ENCODE data around the gene CCDC112. TPM values are rescaled to one million over a fixed set of nuclear protein-coding genes. Genes with fewer than 3 reads are reported as not detected.

CCDC112 gene
- total and polyA plus RNA-seq, 2 of the 4 experiments (the other 2 are of a cell fraction) = 2.0 to 2.3 TPM

- no peak overlapping the region for H3K4me3 ChIP-seq (ENCODE audit: insufficient read depth, low read depth, low read length)
- no peak overlapping the region for H3K27ac ChIP-seq (ENCODE audit: insufficient read depth, low read length)
- CTCF ChIA-PET = no interaction called here
- no peak for TF ChIP-seq SMC3 (IDR thresholded peaks at IDR 0.05; ENCODE audit: low read depth, low read length)
- TF ChIP-seq MAFK (IDR thresholded peaks at IDR 0.05; ENCODE audit: low read depth, low read length) = no peak
- TF ChIP-seq, protein P1, sequence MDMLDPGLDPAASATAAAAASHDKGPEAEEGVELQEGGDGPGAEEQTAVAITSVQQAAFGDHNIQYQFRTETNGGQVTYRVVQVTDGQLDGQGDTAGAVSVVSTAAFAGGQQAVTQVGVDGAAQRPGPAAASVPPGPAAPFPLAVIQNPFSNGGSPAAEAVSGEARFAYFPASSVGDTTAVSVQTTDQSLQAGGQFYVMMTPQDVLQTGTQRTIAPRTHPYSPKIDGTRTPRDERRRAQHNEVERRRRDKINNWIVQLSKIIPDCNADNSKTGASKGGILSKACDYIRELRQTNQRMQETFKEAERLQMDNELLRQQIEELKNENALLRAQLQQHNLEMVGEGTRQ (IDR thresholded peaks at IDR 0.05; ENCODE audit: low read depth, low read length) = no peak
- TF ChIP-seq RAD21 (IDR thresholded peaks at IDR 0.05; ENCODE audit: low read length) = no peak
- TF ChIP-seq RFX5 (IDR thresholded peaks at IDR 0.05; ENCODE audit: low read depth, low read length) = no peak
- TF ChIP-seq CEBPB (IDR thresholded peaks at IDR 0.05; ENCODE audit: low read depth, low read length) = no peak
- no peak for TF ChIP-seq MXI1 (IDR thresholded peaks at IDR 0.05; ENCODE audit: borderline replicate concordance, low read depth, low read length)
- no peak for TF ChIP-seq NFE2L2 (IDR thresholded peaks at IDR 0.05; ENCODE audit: low read depth, low read length)
- TF ChIP-seq RCOR1 (IDR thresholded peaks at IDR 0.05; ENCODE audit: insufficient replicate concordance, low read length) = no peak
- TF ChIP-seq ELK1 (IDR thresholded peaks at IDR 0.05; ENCODE audit: borderline replicate concordance, low read depth, low read length) = no peak
- no peak for TF ChIP-seq CHD1 (IDR thresholded peaks at IDR 0.05; ENCODE audit: low read depth, low read length)
- TF ChIP-seq CTCF (conservative IDR thresholded peaks at IDR 0.05; ENCODE audit: low read depth, low read length) = no peak
- H2BK120ac ChIP-seq (ENCODE audit: low read depth, low read length) = no peak overlapping the region
- H4K91ac ChIP-seq (ENCODE audit: insufficient read depth, low read depth, low read length) = no peak overlapping the region
- no peaks in the 10 kb centered on the region for H3K36me3 ChIP-seq (ENCODE audit: control insufficient read depth, insufficient read depth, low read length)
- no peak overlapping the region for H3K4ac ChIP-seq (ENCODE audit: low read depth, low read length)
- no peaks in the 10 kb centered on the region for H3K9me1 ChIP-seq (ENCODE audit: insufficient read depth, low read length)
- no TSS peak for BruUV-seq (replicated peaks)
- POLR2A ChIA-PET (ENCODE audit: unreplicated experiment) = no interaction called here
- no peak overlapping the region for H2AK5ac ChIP-seq (ENCODE audit: low read depth, low read length)
- no peak overlapping the region for H4K8ac ChIP-seq (ENCODE audit: low read depth in 2 of 2, low read length in 2 of 2)
- ATAC-seq (ENCODE audit: low read depth) = no peak
- no peak overlapping the region for H3K18ac ChIP-seq (ENCODE audit: low read depth, low read length)
- peak; percentile 23 for DNase-seq
- dilution Hi-C loops (cut with HindIII; ENCODE audit: low sequenced_read_pairs, unreplicated experiment) (no loop called here), intact Hi-C loops (cut with micrococcal nuclease) (no loop called here), in situ Hi-C loops (cut with MboI; ENCODE audit: low sequenced_read_pairs) (loop anchor here (25.0 kb wide), 1 partner anchor 741 kb away; no protein-coding TSS in a partner anchor)
- 100% methylated on average over 1 of the region's 3 CpGs; no CpG with 5 or more reads in 1 of the 2 experiments for WGBS, 2 experiments (ENCODE audit: extremely low coverage in 2 of 2, insufficient read length in 1 of 2)
- H4K5ac ChIP-seq (ENCODE audit: low read depth, low read length) = no peak overlapping the region
- H3K9me3 ChIP-seq (ENCODE audit: control insufficient read depth, insufficient read depth, low read length) = no peaks in the 10 kb centered on the region
- no peak overlapping the region; the same call in 1 of the 2 replicates for H3K23ac ChIP-seq (ENCODE audit: low read depth, low read length)
- no peaks in the 10 kb centered on the region for H4K20me1 ChIP-seq (ENCODE audit: insufficient read depth, low read length)
- H3K9ac ChIP-seq (ENCODE audit: low read depth, low read length) = no peak overlapping the region
- H3K4me1 ChIP-seq (ENCODE audit: control insufficient read depth, insufficient read depth, low read length) = no peaks in the 10 kb centered on the region
- no peak overlapping the region for H2BK5ac ChIP-seq (ENCODE audit: low read depth, low read length, poor library complexity, severe bottlenecking)
- H3K79me1 ChIP-seq (ENCODE audit: low read depth in 1 of 2, low read length in 2 of 2) = no peaks in the 10 kb centered on the region
- H3K56ac ChIP-seq (ENCODE audit: extremely low read depth, insufficient read depth, low read length) = no peak overlapping the region
- 0 out of 2 replicates have a peak, but pooled peaks cover 2% of the 10 kb centered on the region for H3K27me3 ChIP-seq (ENCODE audit: control insufficient read depth, insufficient read depth, low read length)
- no peak overlapping the region for H2BK20ac ChIP-seq (ENCODE audit: low read depth, low read length)
- H2AK9ac ChIP-seq (replicated peaks; ENCODE audit: low read depth, low read length, poor library complexity) = no peak overlapping the region
- H2AFZ ChIP-seq (replicated peaks; ENCODE audit: low read length, poor library complexity) = no peak overlapping the region
- H2BK15ac ChIP-seq (ENCODE audit: low read depth, low read length) = no peak overlapping the region
- no peak overlapping the region for H3K14ac ChIP-seq (replicated peaks; ENCODE audit: low read depth, low read length)
- no peak overlapping the region for H3K4me2 ChIP-seq (ENCODE audit: low read depth, low read length)
Observed at GRCh38 chr5:115321309-115321708, 24.9 kb upstream of the CCDC112 start.

All from IMR-90 (cell line).